WTC11 (cell line): ENCODE measurements around the gene SCG5. TPM values are rescaled to one million over a fixed set of nuclear protein-coding genes. Genes with fewer than 3 reads are reported as not detected.

Experiments
- ATAC-seq: fragments of 200-7000 bp; cut with Tn5 transposase; 2 replicates; pipeline ENCODE4 v1.10.0; 2021; ENCODE audit warnings: mild to moderate bottlenecking, moderate library complexity
- CTCF ChIA-PET: fragments of 300-600 bp; sonication (Branson Sonifier 250); formaldehyde crosslinking; loops from one replicate; lab custom pipeline; 2021; ENCODE audit warnings: antibody characterized with exemption; lab: Charles Lee
- POLR2A ChIA-PET: fragments of 350-600 bp; sonication (Branson Sonifier 250); formaldehyde crosslinking; loops from one replicate; lab custom pipeline; 2021; ENCODE audit warnings: antibody characterized with exemption; lab: Charles Lee
- DNase-seq: peaks from one replicate; pipeline ENCODE4 v3.0.0; 2021; ENCODE audit warnings: low spot score
- H3K27ac Mint-ChIP-seq: 2 replicates; pipeline ENCODE4 v1.8.0; 2021; ENCODE audit warnings: mixed read lengths
- H3K27me3 Mint-ChIP-seq: 2 replicates; pipeline ENCODE4 v1.8.0; 2021; ENCODE audit warnings: low read depth, mild to moderate bottlenecking, moderate library complexity, mixed read lengths
- H3K36me3 Mint-ChIP-seq: 2 replicates; pipeline ENCODE4 v1.8.0; 2021; ENCODE audit warnings: mixed read lengths
- H3K4me1 Mint-ChIP-seq: 2 replicates; pipeline ENCODE4 v1.8.0; 2022; ENCODE audit warnings: mixed read lengths
- H3K4me3 Mint-ChIP-seq: 2 replicates; pipeline ENCODE4 v1.8.0; 2021; ENCODE audit warnings: mild to moderate bottlenecking, moderate library complexity, mixed read lengths
- H3K9me3 Mint-ChIP-seq: 2 replicates; pipeline ENCODE4 v1.8.0; 2021; ENCODE audit warnings: mixed read lengths
- ARID4B ChIP-seq: sonication (generic); formaldehyde crosslinking; IDR thresholded peaks from 2 replicates; pipeline ENCODE4 v1.8.0; 2023; ENCODE audit warnings: missing genetic modification reagents, mild to moderate bottlenecking, borderline replicate concordance
- ATF1 ChIP-seq: sonication (generic); formaldehyde crosslinking; IDR thresholded peaks from 2 replicates; pipeline ENCODE4 v1.8.1; 2023; ENCODE audit warnings: mild to moderate bottlenecking, moderate library complexity, missing genetic modification reagents
- ATF6 ChIP-seq: sonication (generic); formaldehyde crosslinking; IDR thresholded peaks from 2 replicates; pipeline ENCODE4 v1.8.1; 2023; ENCODE audit warnings: mild to moderate bottlenecking, missing genetic modification reagents
- CBFB ChIP-seq: sonication (generic); formaldehyde crosslinking; IDR thresholded peaks from 2 replicates; pipeline ENCODE4 v1.8.1; 2022; ENCODE audit warnings: mild to moderate bottlenecking, low read depth, missing genetic modification reagents
- CREM ChIP-seq: sonication (generic); formaldehyde crosslinking; IDR thresholded peaks from 2 replicates; pipeline ENCODE4 v1.8.1; 2022; ENCODE audit warnings: mild to moderate bottlenecking, missing genetic modification reagents, moderate library complexity
- CTCF ChIP-seq: fragments of 200-600 bp; IDR thresholded peaks from 2 replicates; pipeline ENCODE4 v1.8.0; 2022; ENCODE audit warnings: antibody characterized with exemption
- E2F1 ChIP-seq: sonication (generic); formaldehyde crosslinking; IDR thresholded peaks from 2 replicates; pipeline ENCODE4 v1.8.0; 2022; ENCODE audit warnings: mild to moderate bottlenecking, missing genetic modification reagents
- E2F4 ChIP-seq: sonication (generic); formaldehyde crosslinking; IDR thresholded peaks from 2 replicates; pipeline ENCODE4 v1.8.1; 2022; ENCODE audit warnings: low read depth, mild to moderate bottlenecking, moderate library complexity, missing genetic modification reagents, borderline replicate concordance
- ELF4 ChIP-seq: sonication (generic); formaldehyde crosslinking; IDR thresholded peaks from 2 replicates; pipeline ENCODE4 v1.8.1; 2022; ENCODE audit warnings: low read depth, mild to moderate bottlenecking, moderate library complexity, missing genetic modification reagents
- ETV6 ChIP-seq: sonication (generic); formaldehyde crosslinking; IDR thresholded peaks from 2 replicates; pipeline ENCODE4 v1.8.1; 2022; ENCODE audit warnings: mild to moderate bottlenecking, missing genetic modification reagents
- FOXP1 ChIP-seq: sonication (generic); formaldehyde crosslinking; IDR thresholded peaks from 2 replicates; pipeline ENCODE4 v1.8.0; 2022; ENCODE audit warnings: missing genetic modification reagents, mild to moderate bottlenecking, moderate library complexity, borderline replicate concordance
- GABPB1 ChIP-seq: sonication (generic); formaldehyde crosslinking; IDR thresholded peaks from 2 replicates; pipeline ENCODE4 v1.8.1; 2023; ENCODE audit warnings: mild to moderate bottlenecking, missing genetic modification reagents
- HMGA2 ChIP-seq: fragments of 250-450 bp; sonication (Bioruptor Pico); IDR thresholded peaks from 2 replicates; pipeline ENCODE4 v1.4.0; 2021; ENCODE audit warnings: mild to moderate bottlenecking, moderate library complexity
- IRF1 ChIP-seq: sonication (generic); formaldehyde crosslinking; IDR thresholded peaks from 2 replicates; pipeline ENCODE4 v1.8.0; 2023; ENCODE audit warnings: missing genetic modification reagents
- MXD4 ChIP-seq: fragments of 250-450 bp; sonication (Bioruptor Pico); IDR thresholded peaks from 2 replicates; pipeline ENCODE4 v1.8.0; 2021; ENCODE audit warnings: mild to moderate bottlenecking, moderate library complexity, borderline replicate concordance
- NFE2L1 ChIP-seq: sonication (generic); formaldehyde crosslinking; IDR thresholded peaks from 2 replicates; pipeline ENCODE4 v1.8.1; 2023; ENCODE audit warnings: missing genetic modification reagents
- NR1H2 ChIP-seq: sonication (generic); formaldehyde crosslinking; IDR thresholded peaks from 2 replicates; pipeline ENCODE4 v1.9.0; 2021; ENCODE audit warnings: mild to moderate bottlenecking, moderate library complexity, missing genetic modification reagents
- NR2C2 ChIP-seq: sonication (generic); formaldehyde crosslinking; IDR thresholded peaks from 2 replicates; pipeline ENCODE4 v1.8.0; 2022; ENCODE audit warnings: mild to moderate bottlenecking, missing genetic modification reagents
- NR3C1 ChIP-seq: sonication (generic); formaldehyde crosslinking; conservative IDR thresholded peaks from 2 replicates; pipeline ENCODE4 v1.8.1; 2023; ENCODE audit warnings: low read depth, mild to moderate bottlenecking, missing genetic modification reagents
- OVOL2 ChIP-seq: fragments of 250-450 bp; sonication (Bioruptor Pico); IDR thresholded peaks from 2 replicates; pipeline ENCODE4 v1.9.0; 2021; ENCODE audit warnings: mild to moderate bottlenecking, borderline replicate concordance
- PRRX2 ChIP-seq: fragments of 250-450 bp; sonication (Bioruptor Pico); IDR thresholded peaks from 2 replicates; pipeline ENCODE4 v1.8.0; 2021; ENCODE audit warnings: mild to moderate bottlenecking
- SOX15 ChIP-seq: fragments of 250-450 bp; sonication (Bioruptor Pico); IDR thresholded peaks from 2 replicates; pipeline ENCODE4 v1.9.0; 2021; ENCODE audit warnings: mild to moderate bottlenecking
- TEAD1 ChIP-seq: sonication (generic); formaldehyde crosslinking; IDR thresholded peaks from 2 replicates; pipeline ENCODE4 v1.8.0; 2022; ENCODE audit warnings: mild to moderate bottlenecking, missing genetic modification reagents
- TEAD4 ChIP-seq: sonication (generic); formaldehyde crosslinking; IDR thresholded peaks from 2 replicates; pipeline ENCODE4 v1.8.0; 2022; ENCODE audit warnings: mild to moderate bottlenecking, missing genetic modification reagents
- ZNF263 ChIP-seq: sonication (generic); formaldehyde crosslinking; IDR thresholded peaks from 2 replicates; pipeline ENCODE4 v1.8.1; 2022; ENCODE audit warnings: low read depth, mild to moderate bottlenecking, moderate library complexity, missing genetic modification reagents
- ZNF317 ChIP-seq: sonication (generic); formaldehyde crosslinking; IDR thresholded peaks from 2 replicates; pipeline ENCODE4 v1.8.1; 2023; ENCODE audit warnings: low read depth, mild to moderate bottlenecking, moderate library complexity, missing genetic modification reagents, borderline replicate concordance
- ZNF423 ChIP-seq: fragments of 250-450 bp; sonication (Bioruptor Pico); IDR thresholded peaks from 2 replicates; pipeline ENCODE4 v2.1.2; 2022; ENCODE audit warnings: mild to moderate bottlenecking, moderate library complexity
- total RNA-seq: library from RNA; stranded (reverse); gene quantifications from 3 replicates; pipeline ENCODE4 v1.2.3, GENCODE V29; 2021

Gene SCG5
- total RNA-seq, 1 experiment from 2014 or later = 14.2 TPM

GRCh38 chr15:32679298-32679690 is 37.8 kb downstream of the SCG5 start:
- H3K9me3 Mint-ChIP-seq = no peaks in the 10 kb centered on the region
- DNase-seq (no peak), ATAC-seq (peak; percentile 76; the same call in 1 of the 2 replicates)
- H3K4me1 Mint-ChIP-seq = peaks cover 9% of the 10 kb centered on the region
- H3K27me3 Mint-ChIP-seq = no peaks in the 10 kb centered on the region
- no peak for TF ChIP-seq PRRX2
- no peak for TF ChIP-seq SOX15 (CRISPR knock-in tag)
- TF ChIP-seq OVOL2 = no peak
- no peak for TF ChIP-seq CBFB (CRISPR knock-in tag)
- no peak for TF ChIP-seq ATF6 (CRISPR knock-in tag)
- no peak for TF ChIP-seq E2F4 (CRISPR knock-in tag)
- TF ChIP-seq CTCF = no peak
- no peak for TF ChIP-seq MXD4 (CRISPR knock-in tag)
- TF ChIP-seq ELF4 (CRISPR knock-in tag) = no peak
- no peak for TF ChIP-seq TEAD4 (CRISPR knock-in tag)
- TF ChIP-seq NR1H2 (CRISPR knock-in tag) = no peak
- no peak for TF ChIP-seq GABPB1 (CRISPR knock-in tag)
- no peak for TF ChIP-seq ARID4B
- TF ChIP-seq FOXP1 (CRISPR knock-in tag) = no peak
- TF ChIP-seq ZNF423 (CRISPR knock-in tag) = no peak
- no peak for TF ChIP-seq NR3C1 (CRISPR knock-in tag)
- H3K27ac Mint-ChIP-seq = peak overlapping the region; percentile 4; the same call in 1 of the 2 replicates
- no peaks in the 10 kb centered on the region for H3K36me3 Mint-ChIP-seq
- ChIA-PET POLR2A (no interaction called here), CTCF (interaction anchor here (1.0 kb wide), 1 partner anchor 10 kb away, joined by 3 read pairs; no protein-coding TSS in a partner anchor)
- no peak overlapping the region for H3K4me3 Mint-ChIP-seq

GRCh38 chr15:32682569-32682968 is 41.1 kb downstream of the SCG5 start:
- Mint-ChIP-seq H3K27me3 (no peaks in the 10 kb centered on the region), H3K4me1 (peaks cover 16% of the 10 kb centered on the region), H3K9me3 (peaks cover 7% of the 10 kb centered on the region), H3K27ac (no peak overlapping the region), H3K36me3 (peaks cover 6% of the 10 kb centered on the region; the same call in 1 of the 2 replicates), H3K4me3 (no peak overlapping the region)
- no peak for DNase-seq
- POLR2A ChIA-PET = no interaction called here
- CTCF ChIA-PET = no interaction called here
- ATAC-seq = no peak
- TF ChIP-seq NFE2L1 = no peak
- no peak for TF ChIP-seq NR2C2 (CRISPR knock-in tag)
- no peak for TF ChIP-seq TEAD1 (CRISPR knock-in tag)
- TF ChIP-seq NR3C1 (CRISPR knock-in tag) = no peak
- TF ChIP-seq TEAD4 (CRISPR knock-in tag) = no peak
- TF ChIP-seq GABPB1 (CRISPR knock-in tag) = no peak
- TF ChIP-seq CBFB (CRISPR knock-in tag) = no peak
- no peak for TF ChIP-seq ATF1 (CRISPR knock-in tag)
- TF ChIP-seq ZNF317 (CRISPR knock-in tag) = no peak
- TF ChIP-seq CREM (CRISPR knock-in tag) = no peak
- TF ChIP-seq NR1H2 (CRISPR knock-in tag) = no peak
- no peak for TF ChIP-seq E2F1
- no peak for TF ChIP-seq ETV6 (CRISPR knock-in tag)
- TF ChIP-seq ZNF263 = no peak
- TF ChIP-seq HMGA2 (CRISPR knock-in tag) = no peak
- no peak for TF ChIP-seq IRF1 (CRISPR knock-in tag)
